NCI-H2171 treated with DMSO at 0.1 percent for 48 hours (cell line): Measurements from ENCODE around the gene ACTR3C.
A peak's percentile ranks its signal among the peaks of the same experiment; 100 is the strongest.

Experiments used
- DNase-seq: peaks from one replicate; lab custom pipeline; 2025; lab: John Stamatoyannopoulos, UW

ACTR3C gene

GRCh38 chr7:150358988-150359621 is 35.8 kb upstream of the ACTR3C start:
- no peak for DNase-seq

- no peak for DNase-seq
Observed at GRCh38 chr7:150358433-150358832, 35.1 kb upstream of the ACTR3C start.

- peak; percentile 36 for DNase-seq
Observed at GRCh38 chr7:150357771-150358427, 34.6 kb upstream of the ACTR3C start.

GRCh38 chr7:150357270-150357669 is 33.9 kb upstream of the ACTR3C start:
- peak; percentile 92 for DNase-seq

- DNase-seq: peak; percentile 39
Observed at GRCh38 chr7:150356265-150356897, 33.0 kb upstream of the ACTR3C start.

- no peak for DNase-seq
Observed at GRCh38 chr7:150355666-150356059, 32.3 kb upstream of the ACTR3C start.

GRCh38 chr7:150351587-150352194 is 28.3 kb upstream of the ACTR3C start:
- peak; percentile 9 for DNase-seq

GRCh38 chr7:150346922-150347321 is 23.6 kb upstream of the ACTR3C start:
- DNase-seq: no peak

GRCh38 chr7:150345012-150345411 is 21.7 kb upstream of the ACTR3C start:
- no peak for DNase-seq

- no peak for DNase-seq
Observed at GRCh38 chr7:150344299-150344698, 21.0 kb upstream of the ACTR3C start.

GRCh38 chr7:150343225-150343624 is 19.9 kb upstream of the ACTR3C start:
- no peak for DNase-seq

GRCh38 chr7:150342121-150342408 is 18.7 kb upstream of the ACTR3C start:
- no peak for DNase-seq

GRCh38 chr7:150341263-150342120 is 18.1 kb upstream of the ACTR3C start, which contains the start of gene RARRES2:
Gene RARRES2, minus strand, starts transcription at chr7:150341629. Its CDS starts 1,020 bp downstream, at chr7:150340609.
- DNase-seq: no peak

- no peak for DNase-seq
Observed at GRCh38 chr7:150340875-150341262, 17.5 kb upstream of the ACTR3C start.

GRCh38 chr7:150340024-150340749 is 16.8 kb upstream of the ACTR3C start:
- DNase-seq: no peak

GRCh38 chr7:150339409-150339809 is 16.1 kb upstream of the ACTR3C start:
- DNase-seq: no peak

GRCh38 chr7:150338166-150338829 is 15.0 kb upstream of the ACTR3C start:
- DNase-seq: no peak

- no peak for DNase-seq
Observed at GRCh38 chr7:150337659-150338081, 14.3 kb upstream of the ACTR3C start.

GRCh38 chr7:150337179-150337578 is 13.8 kb upstream of the ACTR3C start:
- DNase-seq: no peak

- DNase-seq: no peak
Observed at GRCh38 chr7:150336746-150337145, 13.4 kb upstream of the ACTR3C start.

GRCh38 chr7:150335774-150336112 is 12.4 kb upstream of the ACTR3C start:
- DNase-seq: no peak
